OCI-LY7 (cell line): Measurements from ENCODE around the gene PRKCI. TPM values are rescaled to one million over a fixed set of nuclear protein-coding genes. Genes with fewer than 3 reads are reported as not detected.

ENCODE experiments used
- BruUV-seq: library from RNA; stranded (reverse); fragments of 400-500 nt; replicated peaks from 2 replicates; lab custom pipeline; 2021; lab: Mats Ljungman, UMichigan
- CTCF ChIA-PET: fragments of 300-600 bp; sonication (Branson Sonifier 250); formaldehyde crosslinking; loops from one replicate; lab custom pipeline; 2022; ENCODE audit warnings: antibody characterized with exemption; ENCODE audit not compliant: unreplicated experiment; lab: Charles Lee
- POLR2A ChIA-PET: fragments of 300-600 bp; sonication (Branson Sonifier 250); formaldehyde crosslinking; loops from one replicate; lab custom pipeline; 2022; ENCODE audit warnings: antibody characterized with exemption; lab: Charles Lee
- DNase-seq: peaks from one replicate; pipeline ENCODE4 v3.0.0-alpha.2; 2015; ENCODE audit warnings: low spot score
- H2AFZ ChIP-seq: fragments of 200-600 bp; sonication (generic), shearing (Covaris generic); 2 replicates; pipeline ENCODE4 v1.6.1; 2014; ENCODE audit warnings: mild to moderate bottlenecking, antibody characterized with exemption, low read length, moderate library complexity
- H3K27ac ChIP-seq: fragments of 200-600 bp; sonication (generic); 2 replicates; pipeline ENCODE4 v1.5.1; 2014; ENCODE audit warnings: mixed run types, low read depth, mild to moderate bottlenecking, moderate library complexity, low read length, inconsistent platforms; ENCODE audit not compliant: poor library complexity, severe bottlenecking
- H3K36me3 ChIP-seq: fragments of 200-600 bp; sonication (generic); 2 replicates; pipeline ENCODE4 v1.6.1; 2014; ENCODE audit warnings: mild to moderate bottlenecking, antibody characterized with exemption, low read length, moderate library complexity, mixed read lengths; ENCODE audit not compliant: insufficient read depth
- H3K4me1 ChIP-seq: fragments of 200-600 bp; sonication (generic); 2 replicates; pipeline ENCODE4 v1.5.1; 2014; ENCODE audit warnings: mild to moderate bottlenecking, low read length; ENCODE audit not compliant: insufficient read depth, poor library complexity, severe bottlenecking
- H3K4me2 ChIP-seq: fragments of 200-600 bp; sonication (generic); 2 replicates; pipeline ENCODE4 v1.6.1; 2014; ENCODE audit warnings: mild to moderate bottlenecking, low read length
- H3K4me3 ChIP-seq: fragments of 200-600 bp; sonication (generic); 2 replicates; pipeline ENCODE4 v1.5.1; 2014; ENCODE audit warnings: mild to moderate bottlenecking, low read depth, low read length; ENCODE audit not compliant: poor library complexity, severe bottlenecking
- H3K79me2 ChIP-seq: fragments of 200-600 bp; sonication (generic); 2 replicates; pipeline ENCODE4 v1.6.1; 2016; ENCODE audit warnings: low read depth, mild to moderate bottlenecking, low read length, moderate library complexity, mixed read lengths; ENCODE audit not compliant: insufficient read depth
- H3K9me2 ChIP-seq: fragments of 200-600 bp; sonication (generic); 2 replicates; pipeline ENCODE4 v1.6.1; 2016; ENCODE audit warnings: mild to moderate bottlenecking, low read length, mixed read lengths; ENCODE audit not compliant: insufficient read depth
- H3K9me3 ChIP-seq: fragments of 200-600 bp; sonication (generic); 2 replicates; pipeline ENCODE4 v1.6.1; 2014; ENCODE audit warnings: mild to moderate bottlenecking, mixed run types, low read length, mixed read lengths
- H4K20me1 ChIP-seq: fragments of 200-600 bp; sonication (generic); 2 replicates; pipeline ENCODE4 v1.6.1; 2014; ENCODE audit warnings: mild to moderate bottlenecking, antibody characterized with exemption, low read length, moderate library complexity, mixed read lengths; ENCODE audit not compliant: insufficient read depth
- CTCF ChIP-seq: fragments of 200-600 bp; sonication (generic); conservative IDR thresholded peaks from 2 replicates; pipeline ENCODE4 v1.5.1; 2014; ENCODE audit warnings: mild to moderate bottlenecking, antibody characterized with exemption, low read length, moderate library complexity, mixed read lengths
- EZH2phosphoT487 ChIP-seq: fragments of 200-600 bp; sonication (generic); IDR thresholded peaks from 2 replicates; pipeline ENCODE4 v1.6.1; 2018; ENCODE audit warnings: low read depth, borderline replicate concordance, mild to moderate bottlenecking, mixed run types, antibody characterized with exemption, low read length, moderate library complexity, mixed read lengths
- intact Hi-C: fragments of 100-400 bp; cut with micrococcal nuclease; formaldehyde crosslinking; loops from one replicate; pipeline ENCODE4 v1.10.0; 2022; ENCODE audit not compliant: unreplicated experiment
- total RNA-seq, 2 experiments: library from RNA; depleted of rRNA in 1 of 2; stranded (reverse); fragments of >200 nt in 1 of 2; shearing (Covaris generic) in 1 of 2; gene quantifications; 2 replicates each; pipeline ENCODE4 v1.2.3, GENCODE V29; 2014 to 2022

PRKCI gene
- total RNA-seq, 2 experiments from 2014 or later: 27.6 to 36.2 TPM

GRCh38 chr3:170226426-170226960, 4.3 kb downstream of the PRKCI start:
- H3K4me1 ChIP-seq: peaks cover 9% of the 10 kb centered on the region
- intact Hi-C loops: no loop called here
- 0 out of 2 replicates have a peak, but pooled peaks cover 5% of the 10 kb centered on the region for H4K20me1 ChIP-seq
- H3K4me2 ChIP-seq: no peak overlapping the region
- POLR2A ChIA-PET: no interaction called here
- BruUV-seq: TSS peak; percentile 25
- TF ChIP-seq EZH2phosphoT487: no peak
- TF ChIP-seq CTCF: no peak
- H3K79me2 ChIP-seq: peaks cover 71% of the 10 kb centered on the region
- H3K9me3 ChIP-seq: no peaks in the 10 kb centered on the region
- H3K36me3 ChIP-seq: no peaks in the 10 kb centered on the region
- no peak overlapping the region for H3K4me3 ChIP-seq
- CTCF ChIA-PET: no interaction called here
- H3K27ac ChIP-seq: no peak overlapping the region
- no peak for DNase-seq
- no peaks in the 10 kb centered on the region for H3K9me2 ChIP-seq
- no peak overlapping the region for H2AFZ ChIP-seq

- H3K36me3 ChIP-seq: no peaks in the 10 kb centered on the region
- intact Hi-C loops: no loop called here
- H3K4me3 ChIP-seq: no peak overlapping the region
- H3K9me3 ChIP-seq: no peaks in the 10 kb centered on the region
- DNase-seq: no peak
- ChIA-PET POLR2A (interaction anchor here (1.0 kb wide), 1 partner anchor 167 kb away, joined by 5 read pairs; no protein-coding TSS in a partner anchor), CTCF (no interaction called here)
- 0 out of 2 replicates have a peak, but pooled peaks cover 5% of the 10 kb centered on the region for H4K20me1 ChIP-seq
- H3K27ac ChIP-seq: no peak overlapping the region
- no peak overlapping the region for H2AFZ ChIP-seq
- H3K4me2 ChIP-seq: no peak overlapping the region
- H3K4me1 ChIP-seq: peaks cover 20% of the 10 kb centered on the region
- no TSS peak for BruUV-seq
- H3K9me2 ChIP-seq: no peaks in the 10 kb centered on the region
- H3K79me2 ChIP-seq: peaks cover 81% of the 10 kb centered on the region
- TF ChIP-seq CTCF (no peak), EZH2phosphoT487 (no peak)
These were observed 6.0 kb downstream of the PRKCI start for GRCh38 chr3:170228093-170228766.

GRCh38 chr3:170232266-170232665, 10.0 kb downstream of the PRKCI start:
- Histone ChIP-seq H4K20me1 (0 out of 2 replicates have a peak, but pooled peaks cover 5% of the 10 kb centered on the region), H2AFZ (no peak overlapping the region), H3K9me2 (no peaks in the 10 kb centered on the region), H3K9me3 (no peaks in the 10 kb centered on the region), H3K4me2 (peak overlapping the region; percentile 50), H3K4me1 (peaks cover 12% of the 10 kb centered on the region), H3K79me2 (peaks cover 58% of the 10 kb centered on the region; the same call in 1 of the 2 replicates), H3K27ac (peak overlapping the region; percentile 26), H3K4me3 (no peak overlapping the region), H3K36me3 (peaks cover 26% of the 10 kb centered on the region)
- intact Hi-C loops: no loop called here
- ChIA-PET POLR2A (interaction anchor here (1.4 kb wide), 1 partner anchor 10 kb away, joined by 6 read pairs; the partner anchor contains the start of gene PRKCI), CTCF (no interaction called here)
- BruUV-seq: no TSS peak
- TF ChIP-seq EZH2phosphoT487: no peak
- no peak for TF ChIP-seq CTCF
- DNase-seq: peak; percentile 36
